GF-D8 (cell line): ENCODE measurements around the gene CYFIP2.
A peak's percentile ranks its signal among the peaks of the same experiment; 100 is the strongest.

Experiments used
- DNase-seq: peaks from one replicate; lab custom pipeline; 2025; lab: John Stamatoyannopoulos, UW

CYFIP2 gene

GRCh38 chr5:157324237-157324636 is 58.3 kb downstream of the CYFIP2 start:
- DNase-seq, result no peak

DNA sequence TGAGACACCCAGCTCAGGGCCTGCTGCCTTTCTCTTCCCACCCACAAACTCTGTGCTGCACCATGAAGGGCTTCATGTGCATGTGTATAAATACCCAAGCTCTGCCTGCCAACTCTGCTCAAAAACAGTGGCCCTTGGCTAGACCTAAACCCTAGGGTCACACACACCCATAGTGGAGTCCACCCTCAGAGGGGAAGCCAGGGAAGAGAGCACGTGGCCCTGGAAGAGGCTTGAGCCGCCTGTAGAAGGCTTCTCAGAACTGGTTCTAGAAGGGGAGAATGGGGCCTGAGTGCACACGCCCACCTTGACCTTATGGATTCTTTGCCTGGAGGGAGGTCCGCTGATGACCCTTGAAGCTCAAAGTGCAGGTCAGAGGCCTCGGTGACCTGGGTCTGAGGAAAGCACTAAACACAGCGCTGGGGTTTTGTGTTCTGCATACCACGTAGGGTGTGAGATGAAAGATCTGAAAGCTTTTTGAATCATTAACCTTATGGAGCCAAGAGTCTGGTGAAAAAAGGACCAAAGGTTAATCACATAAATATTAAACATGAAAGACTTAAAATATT is 60.6 kb downstream of the CYFIP2 start:
- no peak for DNase-seq

DNA sequence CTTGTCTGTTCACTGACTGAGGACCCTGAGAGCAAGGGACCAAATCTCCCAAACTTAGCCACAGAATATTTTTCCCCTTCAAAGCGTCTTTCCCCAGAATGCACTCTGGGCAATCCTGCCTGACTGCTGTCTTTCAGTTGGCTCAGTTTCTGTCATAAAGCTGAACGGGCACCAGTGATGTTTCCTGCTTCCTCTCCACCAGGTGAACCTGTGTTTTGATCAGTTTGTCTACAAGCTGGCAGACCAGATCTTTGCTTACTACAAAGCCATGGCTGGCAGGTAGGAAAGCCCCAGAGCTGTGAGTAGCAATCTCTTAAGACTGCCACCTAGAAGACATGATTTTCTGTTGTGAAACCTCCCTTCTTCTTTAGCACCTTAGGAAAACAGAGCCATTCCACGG is 61.8 kb downstream of the CYFIP2 start:
- DNase-seq, result no peak

DNA sequence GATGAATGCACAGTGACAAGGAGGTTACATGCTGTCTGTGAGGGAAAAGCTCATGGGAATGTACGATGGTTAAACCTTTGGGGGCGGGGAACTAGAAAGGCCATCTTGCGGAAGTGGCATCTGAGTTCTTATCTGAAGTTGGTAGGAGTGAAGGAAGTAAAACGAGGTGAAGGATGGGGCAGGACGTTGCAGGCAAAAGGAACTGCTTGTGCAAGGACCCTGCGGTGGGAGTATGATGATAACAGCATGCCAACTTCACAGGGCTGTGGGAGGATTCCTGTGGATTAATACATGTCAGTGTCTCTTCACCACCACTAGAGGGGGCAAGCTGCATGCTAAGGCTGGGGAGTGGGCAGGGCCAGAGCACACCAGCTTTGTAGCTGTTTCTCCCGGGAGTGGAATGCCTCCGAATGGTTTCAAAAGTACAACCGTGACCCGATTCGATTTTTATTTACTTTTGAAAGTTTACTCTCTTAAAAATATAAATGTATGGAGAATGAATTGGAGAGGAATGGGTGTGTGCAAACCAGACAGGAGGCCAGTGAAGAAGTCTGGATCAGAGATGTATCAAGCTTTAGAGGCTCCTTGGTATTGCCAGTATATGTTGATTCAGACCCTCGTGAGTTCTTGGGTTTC is 62.5 kb downstream of the CYFIP2 start:
- peak; percentile 98 for DNase-seq

GRCh38 chr5:157331807-157332206 is 65.9 kb downstream of the CYFIP2 start:
- no peak for DNase-seq

DNA sequence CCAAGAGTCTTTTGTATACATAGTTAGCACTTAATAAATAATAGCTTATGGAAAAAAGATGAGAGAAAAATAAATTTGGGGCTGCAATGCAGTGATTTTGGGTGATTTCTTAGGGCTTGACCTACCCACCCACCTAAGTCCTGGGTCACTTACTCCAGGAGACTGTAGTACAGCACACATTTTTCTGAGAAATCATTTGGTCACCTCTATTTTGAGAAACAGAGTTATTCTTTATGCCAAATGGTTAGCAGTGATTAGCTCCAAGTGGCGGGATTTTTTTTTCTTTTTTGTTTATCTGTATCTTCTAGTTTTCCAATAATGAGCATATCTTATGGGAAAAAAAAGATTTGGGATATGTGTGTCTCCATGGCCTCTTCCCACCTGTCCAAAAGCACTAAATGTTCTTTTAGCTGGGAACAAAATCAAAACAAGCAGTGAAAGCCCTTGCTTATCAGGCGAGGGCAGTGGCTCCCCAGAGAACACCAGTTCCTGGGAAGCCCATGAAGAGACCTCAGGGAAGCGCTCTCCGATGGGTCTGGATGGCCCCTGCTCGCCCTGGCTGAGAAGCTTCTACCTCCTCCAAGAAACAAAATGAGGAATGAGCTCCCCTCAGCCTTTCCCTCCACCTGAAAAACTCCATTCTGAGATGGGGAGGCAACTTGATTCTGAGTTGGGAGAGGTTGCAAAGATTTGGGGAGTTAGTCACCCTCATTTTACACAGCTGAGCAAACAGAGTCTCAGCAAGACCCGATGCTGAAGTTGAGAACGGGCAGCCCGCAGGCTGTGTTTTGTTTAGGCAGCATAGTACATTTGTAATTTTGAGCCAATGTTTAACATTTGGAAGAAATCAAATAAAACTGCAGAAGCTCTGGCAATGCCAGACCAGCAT is 69.9 kb downstream of the CYFIP2 start:
- no peak for DNase-seq

DNA sequence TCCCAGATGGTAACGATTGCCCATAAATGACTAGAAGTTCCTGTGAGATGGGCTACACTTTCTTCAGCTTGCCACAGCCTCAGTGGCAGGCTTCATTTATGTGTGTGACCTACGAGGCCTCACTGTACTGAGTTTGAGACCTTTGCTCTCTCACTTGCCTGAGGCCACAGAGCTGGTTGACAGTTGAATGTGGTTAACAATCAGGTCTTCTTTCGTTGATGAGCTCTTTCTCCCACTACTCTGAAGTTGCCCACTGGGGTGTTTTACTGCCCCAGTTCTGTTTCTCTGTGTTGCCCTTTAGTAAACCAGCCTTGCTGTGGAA is 70.5 kb downstream of the CYFIP2 start:
- DNase-seq, result no peak

- no peak for DNase-seq
Measured at GRCh38 chr5:157339409-157339808, 73.5 kb downstream of the CYFIP2 start.

DNA sequence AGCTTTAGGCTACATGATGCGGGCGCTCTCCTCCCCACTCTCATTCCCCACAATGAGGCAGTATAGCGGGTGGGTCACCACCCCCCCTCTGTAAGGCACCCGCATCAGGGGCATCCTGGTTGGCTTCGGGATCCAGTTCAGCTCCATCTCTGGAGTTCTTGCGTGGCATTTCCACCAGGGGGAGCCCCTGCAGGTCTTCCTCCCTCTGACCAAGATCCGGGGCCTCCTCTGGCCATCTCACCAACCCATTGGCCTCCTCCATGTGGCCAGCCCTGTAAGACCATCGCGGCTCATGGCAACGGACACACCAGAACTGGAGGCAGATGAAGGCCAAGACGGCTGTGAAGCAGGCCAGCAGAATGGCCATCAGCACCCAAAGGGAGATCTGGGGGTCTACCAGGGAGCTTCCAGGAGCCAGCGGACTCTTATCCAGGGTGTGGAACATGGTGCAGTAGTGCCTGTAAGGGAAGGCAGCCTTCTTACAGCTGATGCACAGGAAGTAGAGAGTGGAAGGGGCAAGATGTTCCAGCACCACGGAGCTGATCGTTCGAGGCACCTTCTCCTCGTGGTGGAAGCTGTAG is 77.0 kb downstream of the CYFIP2 start:
- DNase-seq, result no peak

- DNase-seq, result no peak
Measured at GRCh38 chr5:157343842-157344790, 78.2 kb downstream of the CYFIP2 start.

GRCh38 chr5:157345067-157345466 is 79.1 kb downstream of the CYFIP2 start:
- no peak for DNase-seq

DNA sequence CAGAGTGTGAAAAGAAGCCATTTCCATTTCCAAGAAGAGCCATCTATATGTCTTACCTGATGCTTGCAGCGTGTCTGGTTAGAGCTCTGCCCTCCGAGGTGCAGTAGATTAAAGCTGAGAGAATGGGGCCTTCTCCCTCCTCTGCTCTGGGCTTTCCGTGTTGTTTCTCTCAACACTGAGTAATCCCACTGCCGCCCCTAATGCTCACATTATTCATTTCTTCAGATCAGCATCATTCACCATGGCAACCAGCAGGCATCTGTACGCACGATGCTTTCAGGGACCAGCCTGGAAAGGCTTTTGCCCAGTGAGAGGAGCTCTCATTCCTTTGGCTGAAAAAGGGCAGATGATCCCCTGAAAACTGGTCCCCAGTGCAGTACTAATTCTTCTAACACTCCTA is 79.6 kb downstream of the CYFIP2 start:
- no peak for DNase-seq

DNA sequence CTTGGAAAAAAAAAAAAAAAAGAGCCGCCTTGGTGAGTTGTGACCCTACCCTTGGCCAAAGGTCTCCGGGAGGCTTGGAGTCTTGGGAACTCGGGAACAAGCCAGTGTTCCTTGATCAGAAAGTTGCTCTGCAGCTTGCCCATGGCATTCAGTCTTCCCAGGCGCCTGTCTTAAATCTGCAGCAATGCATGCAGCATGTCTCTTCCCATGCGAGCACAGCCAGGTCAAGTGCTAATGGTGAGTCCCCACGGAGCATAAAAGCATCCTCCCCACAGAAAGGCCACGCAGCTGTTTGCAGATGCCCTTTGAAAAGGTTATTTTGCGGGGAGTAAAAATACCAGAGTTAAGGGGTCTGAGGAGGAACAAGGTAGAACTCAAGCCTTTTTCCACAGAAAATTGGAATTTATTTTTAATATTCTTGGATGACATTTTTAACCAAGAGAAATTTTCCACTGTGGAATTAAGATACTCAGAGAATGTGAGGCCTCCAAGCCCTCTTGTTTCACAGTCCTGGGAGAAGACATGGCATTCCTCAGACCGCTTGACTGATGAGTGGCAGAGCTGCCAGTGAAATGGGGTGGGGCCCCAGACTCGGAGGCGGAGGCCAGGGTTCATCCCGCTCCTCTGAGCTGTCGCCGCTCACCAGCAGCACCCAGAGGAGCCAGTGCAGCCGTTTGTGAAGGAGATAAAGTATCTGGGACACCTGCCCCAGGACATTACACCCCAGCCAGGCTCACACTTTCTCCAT is 81.6 kb downstream of the CYFIP2 start:
- DNase-seq, result no peak

GRCh38 chr5:157348049-157348400 is 82.1 kb downstream of the CYFIP2 start:
- DNase-seq, result no peak

DNA sequence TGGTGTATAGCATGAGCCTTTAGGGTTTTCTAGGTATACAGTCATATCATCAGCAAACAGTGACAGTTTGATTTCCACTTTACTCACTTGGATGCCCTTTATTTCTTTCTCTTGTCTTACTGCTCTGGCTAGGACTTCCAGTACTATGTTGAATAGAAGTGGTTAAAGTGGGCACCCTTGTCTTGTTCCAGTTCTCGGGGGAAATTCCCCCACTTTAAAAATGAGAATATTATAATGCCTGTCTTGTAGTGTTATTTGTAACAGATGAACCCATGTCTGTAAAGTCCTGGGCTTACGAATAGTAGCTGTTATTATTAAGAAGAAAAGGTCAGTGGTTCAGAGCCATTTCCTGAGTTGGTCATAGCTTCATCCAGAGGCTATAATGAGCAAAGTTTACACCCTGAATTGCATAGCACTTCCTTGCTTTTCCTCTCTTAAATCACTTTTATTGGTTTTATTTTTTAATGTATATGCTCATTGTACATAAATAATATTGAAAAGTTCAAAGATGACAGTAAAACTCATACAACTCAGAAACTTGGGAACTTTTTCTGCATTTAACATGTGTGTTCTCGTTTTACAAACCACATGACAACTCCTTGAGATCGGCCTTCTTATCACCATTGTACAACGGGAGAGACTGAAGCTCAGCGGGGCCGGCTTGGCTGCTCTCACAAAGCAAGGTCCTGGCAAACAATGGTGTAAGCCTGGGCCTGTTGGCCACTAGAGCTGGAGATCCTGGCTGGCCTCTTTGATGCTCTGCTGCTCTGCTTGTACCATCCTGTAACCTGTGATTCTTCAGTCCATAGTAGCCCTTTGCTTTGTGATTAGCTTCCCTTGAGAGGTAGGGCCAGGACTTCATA is 85.2 kb downstream of the CYFIP2 start:
- no peak for DNase-seq

DNA sequence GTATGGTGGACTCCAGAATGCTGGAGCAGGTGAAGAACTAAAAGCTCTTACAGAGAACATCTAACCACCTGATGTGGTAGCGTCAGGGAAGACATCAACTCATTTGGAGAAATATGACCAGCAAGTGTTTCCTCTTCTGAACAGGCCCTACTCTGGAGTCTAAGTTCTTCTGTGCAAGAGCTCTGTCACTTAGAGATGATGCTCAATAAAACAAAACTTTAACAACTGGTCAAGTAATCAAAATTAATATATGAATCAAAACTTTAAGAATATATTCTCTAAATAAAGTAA is 85.8 kb downstream of the CYFIP2 start:
- DNase-seq, result no peak

DNA sequence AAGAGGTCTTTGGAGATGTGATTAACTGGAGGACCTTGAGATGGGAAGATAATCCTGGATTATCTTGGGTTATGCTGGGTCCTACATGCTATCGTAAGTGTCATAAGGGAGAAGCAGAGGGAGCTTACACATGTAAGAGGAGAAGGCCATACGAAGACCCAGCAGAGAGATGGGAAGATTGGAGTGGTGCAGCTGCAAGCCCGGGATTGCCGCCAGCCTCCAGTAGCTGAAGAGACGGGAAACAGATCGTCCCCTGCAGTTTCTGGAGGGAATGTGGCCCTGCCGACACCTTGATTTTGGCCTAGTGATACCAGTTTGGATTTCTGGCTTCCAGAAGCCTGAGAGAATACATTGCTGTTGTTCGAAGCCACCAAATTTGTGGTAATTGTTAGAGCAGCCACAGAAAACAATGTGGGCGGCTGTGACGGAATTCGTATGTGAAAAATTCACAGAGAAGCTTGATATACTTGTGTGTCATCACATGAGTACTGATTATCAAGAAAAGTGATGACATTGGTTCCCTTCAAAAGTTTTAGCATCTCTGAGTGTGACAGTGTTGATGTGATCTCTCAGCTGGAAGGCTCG is 86.9 kb downstream of the CYFIP2 start:
- no peak for DNase-seq

- no peak for DNase-seq
Measured at GRCh38 chr5:157354800-157355199, 88.9 kb downstream of the CYFIP2 start.

- no peak for DNase-seq
Measured at GRCh38 chr5:157356576-157356975, 90.7 kb downstream of the CYFIP2 start.

GRCh38 chr5:157357823-157358222 is 91.9 kb downstream of the CYFIP2 start:
- DNase-seq, result no peak
